IMR-90 (cell line): ENCODE results near the gene KCNK6. TPM values are rescaled to one million over a fixed set of nuclear protein-coding genes. Genes with fewer than 3 reads are reported as not detected.

Source experiments
- ATAC-seq: fragments of 200-7000 bp; cut with Tn5 transposase; 2 replicates; pipeline ENCODE4 v1.9.1; 2020; ENCODE audit warnings: low read depth, mild to moderate bottlenecking, moderate library complexity
- BruUV-seq: library from RNA; stranded (reverse); fragments of 400-500 nt; replicated peaks from 2 replicates; lab custom pipeline; 2021; lab: Mats Ljungman, UMichigan
- CTCF ChIA-PET: fragments of 300-600 bp; formaldehyde crosslinking; extraction: SDS; loops from one replicate; lab custom pipeline; 2021; ENCODE audit warnings: antibody characterized with exemption; lab: Yijun Ruan, JAX
- POLR2A ChIA-PET: fragments of 300-600 bp; sonication (Branson Sonifier 250); formaldehyde crosslinking; loops from one replicate; lab custom pipeline; 2022; ENCODE audit warnings: antibody characterized with exemption; ENCODE audit not compliant: unreplicated experiment; lab: Charles Lee
- DNase-seq: peaks from one replicate; pipeline ENCODE4 v3.0.0; 2013
- H2AFZ ChIP-seq: replicated peaks from 2 replicates; pipeline ENCODE3; 2013; ENCODE audit warnings: low read length, mild to moderate bottlenecking; ENCODE audit not compliant: poor library complexity
- H2AK5ac ChIP-seq: 2 replicates; pipeline ENCODE4 v1.6.1; 2013; ENCODE audit warnings: low read depth, low read length, inconsistent platforms
- H2AK9ac ChIP-seq: replicated peaks from 2 replicates; pipeline ENCODE3; 2013; ENCODE audit warnings: mild to moderate bottlenecking, low read depth, low read length, moderate library complexity; ENCODE audit not compliant: poor library complexity
- H2BK120ac ChIP-seq: 2 replicates; pipeline ENCODE4 v1.6.1; 2013; ENCODE audit warnings: low read depth, low read length, inconsistent platforms
- H2BK15ac ChIP-seq: 3 replicates; pipeline ENCODE4 v1.6.1; 2013; ENCODE audit warnings: low read depth, low read length, inconsistent platforms
- H2BK20ac ChIP-seq: 2 replicates; pipeline ENCODE4 v1.6.1; 2013; ENCODE audit warnings: low read depth, mild to moderate bottlenecking, inconsistent platforms, low read length, moderate library complexity
- H2BK5ac ChIP-seq: 2 replicates; pipeline ENCODE4 v1.6.1; 2013; ENCODE audit warnings: mild to moderate bottlenecking, low read depth, low read length, inconsistent platforms; ENCODE audit not compliant: poor library complexity, severe bottlenecking
- H3K14ac ChIP-seq: replicated peaks from 2 replicates; pipeline ENCODE4 v1.6.1; 2013; ENCODE audit warnings: low read depth, low read length, inconsistent platforms
- H3K18ac ChIP-seq: 2 replicates; pipeline ENCODE4 v1.6.1; 2013; ENCODE audit warnings: low read depth, low read length, control low read depth
- H3K23ac ChIP-seq: 2 replicates; pipeline ENCODE4 v1.6.1; 2013; ENCODE audit warnings: low read depth, low read length, inconsistent platforms
- H3K27ac ChIP-seq: 2 replicates; pipeline ENCODE4 v1.5.1; 2013; ENCODE audit warnings: mild to moderate bottlenecking, control low read depth, low read length; ENCODE audit not compliant: insufficient read depth
- H3K27me3 ChIP-seq: 2 replicates; pipeline ENCODE4 v1.6.1; 2013; ENCODE audit warnings: low read length; ENCODE audit not compliant: control insufficient read depth, insufficient read depth
- H3K36me3 ChIP-seq: 2 replicates; pipeline ENCODE4 v1.6.1; 2013; ENCODE audit warnings: low read length, mixed read lengths; ENCODE audit not compliant: control insufficient read depth, insufficient read depth
- H3K4ac ChIP-seq: 2 replicates; pipeline ENCODE4 v1.6.1; 2013; ENCODE audit warnings: low read depth, low read length, inconsistent platforms
- H3K4me1 ChIP-seq: 2 replicates; pipeline ENCODE4 v1.6.1; 2013; ENCODE audit warnings: low read length, mixed read lengths; ENCODE audit not compliant: control insufficient read depth, insufficient read depth
- H3K4me2 ChIP-seq: 2 replicates; pipeline ENCODE4 v1.6.1; 2013; ENCODE audit warnings: low read depth, mild to moderate bottlenecking, control low read depth, low read length, moderate library complexity
- H3K4me3 ChIP-seq: 2 replicates; pipeline ENCODE4 v1.5.1; 2013; ENCODE audit warnings: low read depth, mild to moderate bottlenecking, control low read depth, low read length, moderate library complexity; ENCODE audit not compliant: insufficient read depth
- H3K56ac ChIP-seq: 2 replicates; pipeline ENCODE4 v1.6.1; 2013; ENCODE audit warnings: low read length, inconsistent platforms; ENCODE audit not compliant: insufficient read depth; ENCODE audit errors: extremely low read depth
- H3K79me1 ChIP-seq, 2 experiments: 2 replicates each; pipeline ENCODE4 v1.6.1; 2013; ENCODE audit warnings: low read length in 2 of 2, inconsistent platforms in 1 of 2, low read depth in 1 of 2
- H3K9ac ChIP-seq: 2 replicates; pipeline ENCODE4 v1.6.1; 2013; ENCODE audit warnings: low read depth, low read length, control low read depth
- H3K9me1 ChIP-seq: 2 replicates; pipeline ENCODE4 v1.6.1; 2013; ENCODE audit warnings: low read length, inconsistent platforms; ENCODE audit not compliant: insufficient read depth
- H3K9me3 ChIP-seq: 2 replicates; pipeline ENCODE4 v1.6.1; 2013; ENCODE audit warnings: low read length; ENCODE audit not compliant: control insufficient read depth, insufficient read depth
- H4K20me1 ChIP-seq: 2 replicates; pipeline ENCODE4 v1.6.1; 2013; ENCODE audit warnings: low read length, inconsistent platforms; ENCODE audit not compliant: insufficient read depth
- H4K5ac ChIP-seq: 2 replicates; pipeline ENCODE4 v1.6.1; 2013; ENCODE audit warnings: mild to moderate bottlenecking, low read depth, low read length, control low read depth
- H4K8ac ChIP-seq, 2 experiments: 2 replicates each; pipeline ENCODE4 v1.6.1; 2013; ENCODE audit warnings: low read depth in 2 of 2, low read length in 2 of 2, control low read depth in 1 of 2, inconsistent platforms in 1 of 2
- H4K91ac ChIP-seq: 2 replicates; pipeline ENCODE4 v1.6.1; 2013; ENCODE audit warnings: low read depth, low read length, inconsistent platforms; ENCODE audit not compliant: insufficient read depth
- SMC3 ChIP-seq: fragments of 150-350 bp; IDR thresholded peaks from 2 replicates; pipeline ENCODE4 v1.6.1; 2016; ENCODE audit warnings: low read depth, mild to moderate bottlenecking, antibody characterized with exemption, low read length, moderate library complexity
- WGBS, 2 experiments: methylation state at CpG; one replicate each; pipeline versions ENCODE4 v1.1.5 to v1.1.7; 2013; ENCODE audit warnings: missing lambda C conversion rate in 2 of 2; ENCODE audit not compliant: insufficient read length in 1 of 2; ENCODE audit errors: extremely low coverage in 2 of 2; 5-methylcytosine and 5-hydroxymethylcytosine counted together
- dilution Hi-C: fragments of 300-500 bp; cut with HindIII; formaldehyde crosslinking; loops from one replicate; pipeline ENCODE4 v1.14.3; 2018; ENCODE audit warnings: low sequenced_read_pairs; ENCODE audit not compliant: unreplicated experiment
- in situ Hi-C: fragments of 300-500 bp; cut with MboI; formaldehyde crosslinking; loops from 3 replicates; pipeline ENCODE4 v1.14.3; 2019; ENCODE audit warnings: low sequenced_read_pairs, inconsistent platforms, mixed read lengths
- intact Hi-C: fragments of 100-400 bp; cut with micrococcal nuclease; formaldehyde crosslinking; loops from 2 replicates; pipeline ENCODE4 v1.10.0; 2022
- polyA plus RNA-seq, 3 experiments: library from polyadenylated mRNA; depleted of rRNA; stranded (reverse); fragments of >200 nt; gene quantifications; 2 replicates each; pipeline ENCODE4 v1.2.3, GENCODE V29; 2012; ENCODE audit warnings: low replicate concordance in 1 of 3
- total RNA-seq: library from RNA; depleted of rRNA; stranded (reverse); fragments of >200 nt; gene quantifications from 2 replicates; pipeline ENCODE4 v1.2.3, GENCODE V29; 2012

The KCNK6 gene
- total and polyA plus RNA-seq, 2 of the 4 experiments (the other 2 are of a cell fraction): 2.7 to 4.5 TPM

DNA sequence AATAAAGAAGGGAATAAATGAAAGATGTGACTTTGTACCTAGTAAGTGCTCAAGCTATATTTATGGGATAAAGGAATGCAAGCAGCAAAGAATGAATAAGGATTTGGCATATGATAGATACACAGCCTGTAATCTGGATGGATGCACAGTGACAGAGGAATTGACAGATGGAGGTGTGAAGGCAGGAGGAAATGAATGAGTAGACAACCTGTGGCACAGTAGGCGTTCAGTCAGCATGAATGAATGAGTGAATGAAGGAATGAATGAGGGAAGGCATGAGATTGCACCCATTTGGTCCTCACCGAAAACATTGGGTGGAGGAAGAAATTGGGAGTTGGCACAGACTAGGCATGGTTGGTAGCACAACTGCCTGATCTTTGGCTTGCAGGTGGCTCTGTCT, 49.9 kb downstream of the KCNK6 start:
- no peak overlapping the region for H3K9ac ChIP-seq
- BruUV-seq: no TSS peak
- H3K4ac ChIP-seq: no peak overlapping the region
- DNase-seq: no peak
- no CpG with 5 or more reads among the region's 2 CpGs for WGBS, 2 experiments
- H4K5ac ChIP-seq: no peak overlapping the region
- no peak overlapping the region for H3K4me3 ChIP-seq
- no peak overlapping the region for H3K18ac ChIP-seq
- POLR2A ChIA-PET: no interaction called here
- no peak overlapping the region for H4K91ac ChIP-seq
- H3K9me1 ChIP-seq: no peaks in the 10 kb centered on the region
- no peaks in the 10 kb centered on the region for H3K36me3 ChIP-seq
- dilution Hi-C loops (no loop called here), in situ Hi-C loops (no loop called here), intact Hi-C loops (no loop called here)
- no peak overlapping the region for H2BK15ac ChIP-seq
- no peak overlapping the region for H3K27ac ChIP-seq
- no peak for ATAC-seq
- no peak overlapping the region for H3K4me2 ChIP-seq
- no peak overlapping the region for H2AFZ ChIP-seq
- H2BK20ac ChIP-seq: no peak overlapping the region
- H3K14ac ChIP-seq: no peak overlapping the region
- H2BK5ac ChIP-seq: no peak overlapping the region
- TF ChIP-seq SMC3: no peak
- no peak overlapping the region for H3K23ac ChIP-seq
- CTCF ChIA-PET: no interaction called here
- no peaks in the 10 kb centered on the region for H4K20me1 ChIP-seq
- H2AK9ac ChIP-seq: no peak overlapping the region
- no peak overlapping the region for H3K56ac ChIP-seq
- H3K4me1 ChIP-seq: no peaks in the 10 kb centered on the region
- no peak overlapping the region for H2AK5ac ChIP-seq
- no peaks in the 10 kb centered on the region for H3K79me1 ChIP-seq
- no peaks in the 10 kb centered on the region for H3K9me3 ChIP-seq
- H2BK120ac ChIP-seq: no peak overlapping the region
- no peak overlapping the region for H4K8ac ChIP-seq
- H3K27me3 ChIP-seq: peaks cover 25% of the 10 kb centered on the region
